Measurements from ENCODE around the gene MUSK. TPM values are rescaled to one million over a fixed set of nuclear protein-coding genes. Genes with fewer than 3 reads are reported as not detected.
A peak's percentile ranks its signal among the peaks of the same experiment; 100 is the strongest.

MUSK gene
- total and polyA plus RNA-seq, 2 donors (not counting 3 experiments of a cell fraction or from before 2014, with no cell fraction given): 0.08 TPM; not detected in 1

DNA sequence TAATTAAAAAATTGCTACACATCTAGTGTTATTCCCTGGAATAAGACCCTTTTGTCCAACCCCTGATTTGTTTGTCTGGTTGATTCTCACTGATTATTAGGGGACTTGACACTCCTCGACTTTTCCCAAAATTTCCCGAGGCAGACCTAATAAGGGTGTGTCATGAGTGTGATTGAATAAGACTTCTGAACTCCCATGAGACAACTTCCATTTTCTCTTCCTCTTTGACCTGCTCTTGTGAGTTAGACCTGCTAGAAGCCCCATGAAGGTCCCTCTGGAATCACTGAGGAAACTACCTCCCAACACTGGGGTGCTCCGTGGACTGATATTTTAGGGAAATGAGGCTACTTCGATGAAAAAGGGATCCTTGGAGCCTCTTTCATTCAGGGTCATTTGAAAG is 83.4 kb downstream of the MUSK start:
- CTCF ChIA-PET: no interaction called here
- H3K4me2 ChIP-seq (ENCODE audit: insufficient read depth, low read length): peak overlapping the region; percentile 5
- dilution Hi-C loops (cut with MboI; ENCODE audit: extremely low pct_ligation_motif_present, low sequenced_read_pairs): no loop called here

More for the DNA sequence above, 83.4 kb downstream of the MUSK start:
- Histone ChIP-seq H3K9me1 (replicated peaks; ENCODE audit: control insufficient read depth, extremely low read depth, insufficient read depth, low read length) (no peaks in the 10 kb centered on the region), H3K27ac (ENCODE audit: insufficient read depth, low read depth, low read length) (peak overlapping the region; percentile 82), H3K9me3 (replicated peaks; ENCODE audit: control insufficient read depth, insufficient read depth, low read length) (no peaks in the 10 kb centered on the region), H3K79me2 (ENCODE audit: control insufficient read depth, insufficient read depth, low read length) (no peaks in the 10 kb centered on the region), H3K4me3 (replicated peaks in 1 of 3; ENCODE audit: insufficient read depth in 1 of 3, low read depth in 1 of 3, low read length in 3 of 3) (no peak overlapping the region), H3K27me3 (ENCODE audit: control insufficient read depth in 2 of 2, insufficient read depth in 2 of 2, low read length in 2 of 2) (no peaks in the 10 kb centered on the region), H4K20me1 (replicated peaks; ENCODE audit: control insufficient read depth, extremely low read depth, insufficient read depth, low read length) (no peaks in the 10 kb centered on the region), H3K36me3 (ENCODE audit: control insufficient read depth in 2 of 2, extremely low read depth in 1 of 2, insufficient read depth in 2 of 2, low read length in 2 of 2) (no peaks in the 10 kb centered on the region), H3K4me1 (ENCODE audit: control insufficient read depth, extremely low read depth, insufficient read depth, low read length) (peaks cover 30% of the 10 kb centered on the region), H3K9ac (replicated peaks; ENCODE audit: extremely low read depth, insufficient read depth, low read length) (no peak overlapping the region), H2AFZ (ENCODE audit: low read depth, low read length) (peak overlapping the region; percentile 60)
- intact Hi-C loops (cut with micrococcal nuclease): loop anchor here (1.0 to 2.0 kb wide), 2 partner anchors 9 to 25 kb away; no protein-coding TSS in a partner anchor
- TF ChIP-seq EZH2 (IDR thresholded peaks at IDR 0.05; ENCODE audit: borderline replicate concordance, low read depth, low read length, severe bottlenecking) (no peak), POLR2AphosphoS5 (IDR thresholded peaks at IDR 0.05; ENCODE audit: insufficient read depth, low read depth, low read length) (no peak), JUN (IDR thresholded peaks at IDR 0.05; ENCODE audit: borderline replicate concordance, insufficient read depth, insufficient read length, low read depth) (no peak), FOS (IDR thresholded peaks at IDR 0.05; ENCODE audit: borderline replicate concordance, insufficient read depth, low read length) (no peak), GATA2 (IDR thresholded peaks at IDR 0.05; ENCODE audit: insufficient read depth, insufficient read length, low read depth, low read length) (no peak), MYC (IDR thresholded peaks at IDR 0.05; ENCODE audit: low read depth, low read length) (no peak), POLR2A (IDR thresholded peaks at IDR 0.05; ENCODE audit: low read depth, low read length) (no peak)
- TF ChIP-seq, protein P1, sequence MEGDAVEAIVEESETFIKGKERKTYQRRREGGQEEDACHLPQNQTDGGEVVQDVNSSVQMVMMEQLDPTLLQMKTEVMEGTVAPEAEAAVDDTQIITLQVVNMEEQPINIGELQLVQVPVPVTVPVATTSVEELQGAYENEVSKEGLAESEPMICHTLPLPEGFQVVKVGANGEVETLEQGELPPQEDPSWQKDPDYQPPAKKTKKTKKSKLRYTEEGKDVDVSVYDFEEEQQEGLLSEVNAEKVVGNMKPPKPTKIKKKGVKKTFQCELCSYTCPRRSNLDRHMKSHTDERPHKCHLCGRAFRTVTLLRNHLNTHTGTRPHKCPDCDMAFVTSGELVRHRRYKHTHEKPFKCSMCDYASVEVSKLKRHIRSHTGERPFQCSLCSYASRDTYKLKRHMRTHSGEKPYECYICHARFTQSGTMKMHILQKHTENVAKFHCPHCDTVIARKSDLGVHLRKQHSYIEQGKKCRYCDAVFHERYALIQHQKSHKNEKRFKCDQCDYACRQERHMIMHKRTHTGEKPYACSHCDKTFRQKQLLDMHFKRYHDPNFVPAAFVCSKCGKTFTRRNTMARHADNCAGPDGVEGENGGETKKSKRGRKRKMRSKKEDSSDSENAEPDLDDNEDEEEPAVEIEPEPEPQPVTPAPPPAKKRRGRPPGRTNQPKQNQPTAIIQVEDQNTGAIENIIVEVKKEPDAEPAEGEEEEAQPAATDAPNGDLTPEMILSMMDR (IDR thresholded peaks at IDR 0.05; ENCODE audit: extremely low read depth in 1 of 2, insufficient read depth in 1 of 2, low read depth in 1 of 2, low read length in 2 of 2): no peak
- TF ChIP-seq, protein P2, sequence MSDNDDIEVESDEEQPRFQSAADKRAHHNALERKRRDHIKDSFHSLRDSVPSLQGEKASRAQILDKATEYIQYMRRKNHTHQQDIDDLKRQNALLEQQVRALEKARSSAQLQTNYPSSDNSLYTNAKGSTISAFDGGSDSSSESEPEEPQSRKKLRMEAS (IDR thresholded peaks at IDR 0.05; ENCODE audit: insufficient read depth, insufficient read length): no peak
- no peak for FAIRE-seq
- POLR2A ChIA-PET: no interaction called here
- no peak for DNase-seq (ENCODE audit: low read depth, low spot score)
- no TSS peak for BruUV-seq (replicated peaks)

Data from endothelial cell of umbilical vein (primary cell).